B cell (primary cell): Measurements from ENCODE around the gene TSPAN9. TPM values are rescaled to one million over a fixed set of nuclear protein-coding genes. Genes with fewer than 3 reads are reported as not detected.

Experiments used
- ATAC-seq: fragments of 200-7000 bp; cut with Tn5 transposase; one replicate; pipeline ENCODE4 v1.10.0; 2021; ENCODE audit warnings: low read depth, mild to moderate bottlenecking, moderate number of reproducible peaks, moderate library complexity
- CTCF ChIA-PET: fragments of 350-600 bp; sonication (Branson Sonifier 250); formaldehyde crosslinking; loops from one replicate; lab custom pipeline; 2021; ENCODE audit warnings: antibody characterized with exemption, inconsistent platforms; lab: Charles Lee
- POLR2A ChIA-PET: fragments of 350-600 bp; sonication (Branson Sonifier 250); formaldehyde crosslinking; loops from one replicate; lab custom pipeline; 2021; ENCODE audit warnings: antibody characterized with exemption; lab: Charles Lee
- DNase-seq: peaks from one replicate; pipeline ENCODE4 v3.0.0; 2013
- H2AFZ ChIP-seq: 2 replicates; pipeline ENCODE4 v1.6.1; 2012; ENCODE audit warnings: mild to moderate bottlenecking, low read depth, low read length; ENCODE audit not compliant: insufficient read depth, poor library complexity, severe bottlenecking
- H3K27ac ChIP-seq, 2 donors: 1 replicate in 1 of 2; 2 replicates in 1 of 2; pipeline ENCODE4 v1.5.1; 2012 to 2013; ENCODE audit warnings: low read length in 2 of 2, mild to moderate bottlenecking in 2 of 2, moderate library complexity in 1 of 2
- H3K27me3 ChIP-seq, 4 experiments: fragments of 200-600 bp in 1 of 4; sonication (generic) in 1 of 4; replicated peaks in 1 of 4; 1 replicate in 2 of 4; 2 replicates in 2 of 4; pipeline versions ENCODE4 v1.6.1 to v1.7.0; 2013 to 2016; ENCODE audit warnings: low read length in 3 of 4, mild to moderate bottlenecking in 2 of 4, mixed read lengths in 1 of 4, moderate library complexity in 1 of 4; ENCODE audit not compliant: insufficient read depth in 4 of 4, control insufficient read depth in 3 of 4; ENCODE audit errors: control extremely low read depth in 1 of 4
- H3K36me3 ChIP-seq, 2 experiments: replicated peaks in 1 of 2; 1 replicate in 1 of 2; 2 replicates in 1 of 2; pipeline versions ENCODE4 v1.6.1 to v1.7.1; 2013; ENCODE audit warnings: low read length in 1 of 2; ENCODE audit not compliant: insufficient read depth in 2 of 2, control insufficient read depth in 1 of 2; ENCODE audit errors: control extremely low read depth in 1 of 2, extremely low read depth in 1 of 2
- H3K4me1 ChIP-seq, 2 donors: fragments of 200-600 bp in 1 of 2; sonication (generic) in 1 of 2; 1 replicate in 1 of 2; 2 replicates in 1 of 2; pipeline versions ENCODE4 v1.5.1 to v1.6.1; 2013 to 2017; ENCODE audit warnings: low read length in 2 of 2; ENCODE audit not compliant: control insufficient read depth in 2 of 2, insufficient read depth in 2 of 2
- H3K4me2 ChIP-seq: replicated peaks from 2 replicates; pipeline ENCODE3; 2012; ENCODE audit warnings: mild to moderate bottlenecking, low read depth, low read length; ENCODE audit not compliant: poor library complexity, severe bottlenecking
- H3K4me3 ChIP-seq, 5 experiments: fragments of 200-600 bp in 1 of 5; sonication (generic) in 1 of 5; 1 replicate in 3 of 5; 2 replicates in 2 of 5; pipeline versions ENCODE4 v1.5.1 to v1.7.0; 2011 to 2016; ENCODE audit warnings: low read length in 4 of 5, mild to moderate bottlenecking in 4 of 5, low read depth in 2 of 5, control low read depth in 1 of 5, moderate library complexity in 1 of 5; ENCODE audit not compliant: insufficient read depth in 1 of 5; ENCODE audit errors: control extremely low read depth in 1 of 5, extremely low read depth in 1 of 5
- H3K79me2 ChIP-seq: fragments of 200-600 bp; sonication (generic); one replicate; pipeline ENCODE4 v1.6.0; 2016; ENCODE audit warnings: low read length; ENCODE audit not compliant: control insufficient read depth, insufficient read depth
- H3K9ac ChIP-seq: fragments of 200-600 bp; sonication (generic); 2 replicates; pipeline ENCODE4 v1.6.1; 2017; ENCODE audit warnings: mild to moderate bottlenecking, low read length, moderate library complexity
- H3K9me3 ChIP-seq, 3 donors: one replicate each; pipeline versions ENCODE4 v1.6.1 to v1.7.1; 2013; ENCODE audit warnings: low read length in 2 of 3; ENCODE audit not compliant: control insufficient read depth in 2 of 3, insufficient read depth in 1 of 3; ENCODE audit errors: control extremely low read depth in 1 of 3
- H4K20me1 ChIP-seq: 2 replicates; pipeline ENCODE4 v1.6.0; 2012; ENCODE audit warnings: mild to moderate bottlenecking, low read length; ENCODE audit not compliant: insufficient read depth, control insufficient read depth, poor library complexity, severe bottlenecking
- H3K27ac Mint-ChIP-seq: one replicate; pipeline ENCODE4 v1.8.0; 2021; ENCODE audit warnings: mixed read lengths
- H3K27me3 Mint-ChIP-seq: one replicate; pipeline ENCODE4 v1.8.0; 2021; ENCODE audit warnings: mixed read lengths
- H3K4me1 Mint-ChIP-seq: one replicate; pipeline ENCODE4 v1.8.0; 2021; ENCODE audit warnings: mixed read lengths
- H3K4me3 Mint-ChIP-seq: one replicate; pipeline ENCODE4 v1.8.0; 2021; ENCODE audit warnings: mixed read lengths
- H3K9me3 Mint-ChIP-seq: one replicate; pipeline ENCODE4 v1.8.0; 2022; ENCODE audit warnings: mixed read lengths; ENCODE audit not compliant: insufficient read depth
- CTCF ChIP-seq: fragments of 200-600 bp; IDR thresholded peaks from one replicate; pipeline ENCODE4 v1.8.0; 2022; ENCODE audit warnings: antibody characterized with exemption, mild to moderate bottlenecking
- EZH2 ChIP-seq: IDR thresholded peaks from 2 replicates; pipeline ENCODE4 v1.6.1; 2012; ENCODE audit warnings: borderline replicate concordance, low read depth, mild to moderate bottlenecking, moderate library complexity, low read length; ENCODE audit not compliant: insufficient read depth, poor library complexity, severe bottlenecking
- WGBS: methylation state at CpG from one replicate; pipeline ENCODE4 v1.1.5; 2013; ENCODE audit warnings: missing lambda C conversion rate; ENCODE audit not compliant: insufficient coverage; 5-methylcytosine and 5-hydroxymethylcytosine counted together
- intact Hi-C: fragments of 100-400 bp; cut with micrococcal nuclease; formaldehyde crosslinking; loops from one replicate; pipeline ENCODE4 v1.10.0; 2022
- polyA plus RNA-seq: library from polyadenylated mRNA; depleted of rRNA; stranded (reverse); fragments of >200 nt; gene quantifications from 2 replicates; pipeline ENCODE4 v1.2.3, GENCODE V29; 2012
- total RNA-seq, 2 donors: library from RNA; stranded (reverse); fragments of 120-200 nt in 1 of 2; gene quantifications; 1 replicate in 1 of 2; 2 replicates in 1 of 2; pipeline versions ENCODE4 v1.2.3 to v1.2.4, GENCODE V29; 2013 to 2022

TSPAN9 gene
- total and polyA plus RNA-seq, 2 donors (not counting 1 experiment from before 2014, with no cell fraction given): 0.15 to 0.37 TPM

- WGBS: 70% methylated on average over 2 of the region's 5 CpGs
- no peaks in the 10 kb centered on the region for H3K9me3 Mint-ChIP-seq
- POLR2A ChIA-PET: no interaction called here
Observed at GRCh38 chr12:3233797-3234196, 156.6 kb downstream of the TSPAN9 start.

More at GRCh38 chr12:3233797-3234196, 156.6 kb downstream of the TSPAN9 start:
- no peak for DNase-seq
- CTCF ChIA-PET: no interaction called here
- no peak overlapping the region for H3K4me3 Mint-ChIP-seq
- TF ChIP-seq EZH2: no peak
- TF ChIP-seq CTCF: no peak
- H3K36me3 ChIP-seq: no peaks in the 10 kb centered on the region
- no peak for ATAC-seq
- peaks cover 23% of the 10 kb centered on the region for H3K27me3 Mint-ChIP-seq
- H3K27me3 ChIP-seq: peaks cover 0 to 11% (median 0%) of the 10 kb centered on the region in 4 experiments
- H3K4me1 ChIP-seq: peaks cover 13 to 15% of the 10 kb centered on the region in 2 donors
- intact Hi-C loops: no loop called here
- peaks cover 10% of the 10 kb centered on the region for H3K4me1 Mint-ChIP-seq
- H3K27ac ChIP-seq: no peak overlapping the region
- no peaks in the 10 kb centered on the region for H4K20me1 ChIP-seq
- H3K9ac ChIP-seq: no peak overlapping the region
- peaks cover 0 to 7% (median 0%) of the 10 kb centered on the region in 3 donors for H3K9me3 ChIP-seq
- H2AFZ ChIP-seq: no peak overlapping the region
- H3K4me3 ChIP-seq: no peak overlapping the region
- H3K79me2 ChIP-seq: no peaks in the 10 kb centered on the region
- no peak overlapping the region for H3K4me2 ChIP-seq
- H3K27ac Mint-ChIP-seq: no peak overlapping the region
